IPS DF 4.7 (cell line): ENCODE results near the gene GBA3.

Source experiments
- DNase-seq: peaks from one replicate; pipeline ENCODE4 v3.0.0-alpha.2; 2013; ENCODE audit warnings: low spot score; ENCODE audit errors: extremely low read depth

GBA3 gene

DNA sequence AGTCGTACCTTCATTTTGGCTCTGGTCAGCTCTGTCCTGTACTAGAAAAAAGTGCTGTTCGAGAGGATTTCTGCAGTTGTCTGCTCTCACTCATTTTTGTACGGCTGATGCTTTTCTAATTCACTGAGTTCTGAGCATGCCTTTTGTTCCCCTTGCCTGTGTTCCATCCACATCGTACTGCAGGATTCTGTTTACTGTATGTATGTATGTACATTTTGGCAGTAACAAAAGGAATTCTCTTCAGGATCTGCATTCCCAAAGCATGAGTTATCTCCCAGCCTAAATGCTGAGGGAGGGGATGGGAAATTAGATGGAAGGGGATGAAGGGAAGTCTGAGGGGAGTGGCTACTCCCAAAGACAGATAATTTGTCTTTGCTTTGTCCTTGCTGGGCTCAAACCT, 87.6 kb downstream of the GBA3 start:
- DNase-seq = no peak

- DNase-seq = no peak
These were observed 88.1 kb downstream of the GBA3 start for GRCh38 chr4:22780797-22781196.

- no peak for DNase-seq
These were observed 95.1 kb downstream of the GBA3 start for GRCh38 chr4:22787753-22788375.

DNA sequence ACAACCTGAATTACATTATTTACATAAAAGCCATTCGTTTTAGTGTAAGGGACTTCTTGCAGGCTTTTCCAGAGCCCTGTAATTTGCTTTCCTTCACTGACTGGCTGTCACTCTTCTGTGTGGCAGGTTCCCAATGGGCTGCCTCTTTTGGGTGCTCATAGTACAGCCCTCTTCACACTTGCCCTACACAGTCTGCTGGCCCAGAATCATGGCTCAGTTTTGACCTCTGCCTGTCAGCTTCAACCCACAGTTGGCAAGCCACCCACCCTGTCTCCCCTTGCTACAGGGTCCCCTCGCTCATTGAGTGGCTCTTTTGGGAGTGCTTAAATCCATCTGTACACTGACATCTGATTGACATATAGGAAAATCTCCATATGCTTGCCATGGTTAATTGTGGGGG, 97.9 kb downstream of the GBA3 start:
- no peak for DNase-seq

- no peak for DNase-seq
These were observed 102.0 kb downstream of the GBA3 start for GRCh38 chr4:22794732-22795131.

DNA sequence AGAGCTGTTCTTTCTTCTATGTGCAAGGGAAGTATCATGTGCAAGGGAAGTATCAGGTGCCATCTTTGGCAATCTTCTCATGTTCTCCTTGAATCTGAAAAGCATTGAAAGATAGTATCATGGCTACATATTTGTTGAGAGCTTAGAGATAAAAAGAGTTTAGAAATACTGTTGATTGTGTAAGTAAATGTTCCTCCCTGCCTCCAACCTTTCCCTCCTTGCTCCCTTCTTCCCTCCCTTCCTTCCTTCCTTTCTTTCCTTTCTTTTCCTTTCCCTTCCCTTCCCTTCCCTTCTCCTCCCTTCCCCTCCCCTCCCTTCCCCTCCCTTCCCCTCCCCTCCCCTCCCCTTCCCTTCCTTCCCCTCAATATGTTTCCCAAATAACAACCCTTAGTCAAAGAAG, 108.7 kb downstream of the GBA3 start:
- DNase-seq = no peak

- no peak for DNase-seq
These were observed 110.1 kb downstream of the GBA3 start for GRCh38 chr4:22802876-22803275.

DNA sequence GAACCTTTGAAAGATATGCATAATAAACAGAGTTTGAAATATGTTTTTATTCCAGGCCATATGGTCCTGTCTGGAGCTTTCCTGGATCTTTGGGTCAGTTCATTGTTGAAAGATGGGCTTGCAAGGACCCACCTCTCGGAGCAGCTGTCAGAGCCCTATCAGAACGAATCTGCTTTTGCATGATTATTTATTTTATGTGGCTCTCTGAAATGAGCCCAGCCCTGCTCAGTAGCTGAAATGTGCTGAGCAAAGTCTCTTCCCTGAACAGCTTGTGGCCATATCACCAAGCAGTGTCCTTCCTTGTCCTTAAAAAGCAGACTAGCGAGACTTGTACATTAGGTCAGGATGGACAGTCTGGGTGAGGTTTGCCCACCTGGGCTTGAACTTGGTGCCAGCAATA, 110.8 kb downstream of the GBA3 start:
- DNase-seq = no peak

- no peak for DNase-seq
These were observed 122.2 kb downstream of the GBA3 start for GRCh38 chr4:22814906-22815305.

DNA sequence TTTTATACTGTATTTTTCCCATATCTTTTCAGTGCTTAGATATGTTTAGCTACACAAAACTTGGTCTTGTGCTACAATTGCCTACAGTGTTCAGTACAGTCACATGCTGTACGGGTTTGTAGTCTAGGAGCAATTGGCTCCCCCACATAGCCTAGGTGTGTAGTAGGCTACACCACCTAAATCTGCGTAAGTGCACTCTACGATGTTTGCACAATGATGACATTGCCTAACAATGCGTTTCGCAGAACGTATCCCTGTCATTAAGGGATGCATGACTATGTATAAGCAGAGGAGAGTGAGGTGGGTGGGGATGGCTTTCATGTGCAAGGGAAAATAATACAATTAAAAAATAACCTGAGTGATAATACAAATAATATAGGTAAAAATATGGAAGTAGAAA, 131.4 kb downstream of the GBA3 start:
- no peak for DNase-seq

DNA sequence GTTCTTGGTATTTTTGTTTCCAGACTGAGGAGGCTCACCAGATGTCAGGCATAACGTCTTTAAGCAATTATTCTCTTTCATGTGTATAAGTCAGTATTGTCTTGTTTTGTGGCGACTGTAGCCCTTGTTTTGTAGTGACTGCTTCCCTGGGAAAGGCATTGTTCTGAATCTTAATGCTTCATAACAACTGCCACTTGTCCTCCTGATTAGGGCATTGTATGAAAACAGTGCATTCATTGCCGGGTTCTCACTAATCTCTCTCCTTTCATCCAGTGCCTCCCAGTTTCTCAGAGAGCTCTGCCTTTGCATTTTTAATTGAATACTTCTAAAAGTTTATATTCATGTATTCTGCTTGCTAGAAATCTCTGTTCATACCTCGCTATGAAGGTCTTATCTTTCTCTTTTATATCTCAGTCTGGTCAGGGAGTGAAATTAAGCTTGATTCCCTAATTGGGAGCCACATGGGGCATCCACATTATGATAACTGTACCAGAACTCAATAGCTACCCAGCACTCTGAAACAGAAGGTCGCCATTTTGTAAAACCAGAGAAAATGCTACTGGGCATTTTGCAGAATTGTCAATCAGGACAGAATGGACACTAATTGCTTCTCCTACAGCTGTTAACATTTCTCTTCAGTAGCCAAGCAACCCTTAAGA, 149.8 kb downstream of the GBA3 start:
- no peak for DNase-seq

- DNase-seq = no peak
These were observed 155.6 kb downstream of the GBA3 start for GRCh38 chr4:22848332-22848731.

- no peak for DNase-seq
These were observed 157.3 kb downstream of the GBA3 start for GRCh38 chr4:22850055-22850454.

- DNase-seq = no peak
These were observed 157.9 kb downstream of the GBA3 start for GRCh38 chr4:22850630-22851029.

GRCh38 chr4:22857411-22857810, 164.7 kb downstream of the GBA3 start:
- DNase-seq = no peak

- no peak for DNase-seq
These were observed 166.6 kb downstream of the GBA3 start for GRCh38 chr4:22859318-22859717.
